Transverse colon (tissue), 4 donors: ENCODE results near the gene FRY.

Experiments
- CTCF ChIP-seq, 5 experiments: fragments of 200-600 bp in 3 of 5; fragments of 450-650 bp in 2 of 5; sonication (generic) in 3 of 5; IDR thresholded peaks; 1 replicate in 2 of 5; 2 replicates in 3 of 5; pipeline ENCODE4 v1.5.1; 2016 to 2017; ENCODE audit warnings: antibody characterized with exemption in 5 of 5, inconsistent platforms in 3 of 5, mild to moderate bottlenecking in 2 of 5, moderate library complexity in 1 of 5
- EP300 ChIP-seq: sonication (generic); formaldehyde crosslinking; IDR thresholded peaks from one replicate; pipeline ENCODE4 v1.6.1; 2017; ENCODE audit warnings: antibody characterized with exemption, low read depth
- POLR2A ChIP-seq: fragments of 450-650 bp; IDR thresholded peaks from one replicate; pipeline ENCODE4 v1.6.1; 2016; ENCODE audit warnings: antibody characterized with exemption, mild to moderate bottlenecking, moderate library complexity
- POLR2AphosphoS5 ChIP-seq, 3 donors: sonication (generic); formaldehyde crosslinking; IDR thresholded peaks; one replicate each; pipeline ENCODE4 v1.6.1; 2016; ENCODE audit warnings: antibody characterized with exemption in 3 of 3

- no peak for TF ChIP-seq CTCF (IDR thresholded peaks at IDR 0.05)
- no peak for TF ChIP-seq POLR2AphosphoS5 (IDR thresholded peaks at IDR 0.05)
- no peak for TF ChIP-seq POLR2A
- TF ChIP-seq EP300: no peak
Observed at GRCh38 chr13:32224916-32225315, 193.3 kb downstream of the FRY start.
